Renal cortex interstitium (tissue), 11 donors: ENCODE measurements around the gene ROM1. TPM values are rescaled to one million over a fixed set of nuclear protein-coding genes. Genes with fewer than 3 reads are reported as not detected.
A peak's percentile ranks its signal among the peaks of the same experiment; 100 is the strongest.
"Not testable (repeated sequence)": the region's sequence is repeated elsewhere in the genome, so short reads cannot be mapped to it uniquely, and the experiment has no call there.

Experiments
- DNase-seq, 11 donors: peaks; one replicate each; pipeline ENCODE4 v3.0.0-alpha.2; 2013; ENCODE audit warnings: low read depth in 9 of 11, low spot score in 4 of 11; ENCODE audit errors: extremely low read depth in 1 of 11
- polyA plus RNA-seq, 3 donors: library from polyadenylated mRNA; unstranded; fragments of 120-200 nt; gene quantifications; one replicate each; pipeline ENCODE4 v1.2.1, GENCODE V29; 2013; ENCODE audit not compliant: insufficient read length in 3 of 3

The ROM1 gene
- polyA plus RNA-seq, 3 donors: 2.9 to 4.8 (median 3.5) TPM

- no peak for DNase-seq
Measured at GRCh38 chr11:62622476-62623089, 9.5 kb downstream of the ROM1 start.

- no peak for DNase-seq
Measured at GRCh38 chr11:62627713-62628112, 14.7 kb downstream of the ROM1 start.

- DNase-seq: no peak
Measured at GRCh38 chr11:62632492-62632891, 19.4 kb downstream of the ROM1 start.

- DNase-seq: no peak
Measured at GRCh38 chr11:62644220-62644619, 31.2 kb downstream of the ROM1 start.

GRCh38 chr11:62645671-62645945 is 32.6 kb downstream of the ROM1 start:
- no peak for DNase-seq

- peak; percentile 91 to 99 (median 98) for DNase-seq
Measured at GRCh38 chr11:62645946-62646824, 33.1 kb downstream of the ROM1 start, which contains the start of gene GANAB. GANAB (minus strand) TSS chr11:62646613; CDS start chr11:62646599, 14 bp downstream.

GRCh38 chr11:62646825-62647608 is 34.0 kb downstream of the ROM1 start:
- no peak for DNase-seq

GRCh38 chr11:62647609-62648005 is 34.5 kb downstream of the ROM1 start:
- no peak for DNase-seq

- no peak for DNase-seq
Measured at GRCh38 chr11:62648185-62648966, 35.3 kb downstream of the ROM1 start.

- no peak for DNase-seq
Measured at GRCh38 chr11:62648967-62649364, 35.9 kb downstream of the ROM1 start.

- DNase-seq: no peak
Measured at GRCh38 chr11:62649486-62649885, 36.4 kb downstream of the ROM1 start.

GRCh38 chr11:62650283-62650682 is 37.2 kb downstream of the ROM1 start:
- DNase-seq: not testable (repeated sequence)

- DNase-seq: no peak
Measured at GRCh38 chr11:62652161-62653006, 39.3 kb downstream of the ROM1 start.

GRCh38 chr11:62654297-62654696 is 41.2 kb downstream of the ROM1 start:
- DNase-seq: no peak

- no peak for DNase-seq
Measured at GRCh38 chr11:62656796-62657429, 43.9 kb downstream of the ROM1 start.

GRCh38 chr11:62664405-62665074 is 51.5 kb downstream of the ROM1 start:
- peak in 4 of 11 donors; percentile 44 to 68 (median 57) for DNase-seq
